NCI-H69 (cell line): ENCODE measurements around the gene BZW2.
A peak's percentile ranks its signal among the peaks of the same experiment; 100 is the strongest.

Source experiments
- DNase-seq: peaks from one replicate; lab custom pipeline; 2025; lab: John Stamatoyannopoulos, UW

BZW2 gene

GRCh38 chr7:16718111-16718656 is 72.2 kb downstream of the BZW2 start:
- peak; percentile 20 for DNase-seq

GRCh38 chr7:16719699-16720098 is 73.7 kb downstream of the BZW2 start:
- DNase-seq = peak; percentile 38

- DNase-seq = no peak
Measured at GRCh38 chr7:16721541-16721940, 75.6 kb downstream of the BZW2 start.

DNA sequence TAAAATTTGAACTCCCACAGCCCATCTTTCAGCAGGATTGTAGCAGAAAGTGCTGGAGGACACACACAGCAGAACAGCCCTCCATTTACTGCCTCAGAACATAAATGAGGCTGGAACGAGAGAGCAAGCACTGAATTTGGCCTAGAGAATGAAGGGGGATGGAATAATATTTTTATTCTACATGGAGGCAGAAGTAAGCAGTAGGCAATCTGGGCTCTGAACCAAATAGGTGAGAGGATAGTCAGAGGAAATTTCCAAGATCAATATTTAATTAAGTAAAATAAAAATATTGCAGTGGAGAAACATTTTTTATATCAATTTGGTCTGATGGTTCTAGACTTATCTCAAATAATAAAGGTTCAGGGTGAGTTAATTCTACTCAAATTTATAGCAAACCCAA is 78.4 kb downstream of the BZW2 start:
- no peak for DNase-seq

DNA sequence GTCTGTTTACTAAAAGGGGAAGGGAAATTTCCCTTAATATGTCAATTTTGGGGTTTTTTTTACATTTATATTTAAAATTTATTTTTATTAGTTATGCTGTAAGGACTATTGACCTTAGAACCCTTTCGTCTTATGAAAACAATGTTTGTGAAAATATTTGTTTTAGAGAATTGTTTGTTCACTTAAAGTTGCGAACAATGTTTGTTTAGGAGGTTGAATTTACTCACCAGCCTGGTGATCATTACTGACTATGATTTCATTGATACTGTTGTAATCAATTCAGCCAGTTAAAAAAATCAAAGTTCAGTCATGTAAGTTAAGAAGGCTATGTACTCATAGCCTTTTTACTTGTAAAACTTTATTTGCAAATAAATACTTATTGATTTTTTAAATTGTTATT is 80.2 kb downstream of the BZW2 start:
- DNase-seq = no peak

DNA sequence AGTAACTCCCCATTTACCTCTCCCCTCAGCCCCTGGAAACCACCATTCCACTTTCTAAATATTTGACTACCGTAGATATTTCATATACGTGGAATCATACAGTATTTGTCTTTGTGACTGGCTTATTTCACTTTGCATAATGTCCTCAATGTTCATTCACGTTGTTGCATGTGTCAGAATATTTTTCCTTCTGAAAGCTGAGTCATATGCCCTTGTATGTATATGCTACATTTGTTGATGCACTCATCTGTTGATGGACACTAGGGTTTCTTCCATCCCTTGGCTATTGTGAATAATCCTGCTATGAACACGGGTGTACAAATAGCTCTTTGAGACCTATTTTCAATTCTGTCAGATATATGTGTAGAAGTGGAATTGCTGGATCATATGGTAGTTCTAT is 81.8 kb downstream of the BZW2 start:
- DNase-seq = no peak

GRCh38 chr7:16728811-16729210 is 82.8 kb downstream of the BZW2 start:
- DNase-seq = no peak

- no peak for DNase-seq
Measured at GRCh38 chr7:16729541-16729940, 83.6 kb downstream of the BZW2 start.

- DNase-seq = no peak
Measured at GRCh38 chr7:16730937-16731336, 85.0 kb downstream of the BZW2 start.

- DNase-seq = no peak
Measured at GRCh38 chr7:16732828-16733227, 86.8 kb downstream of the BZW2 start.

- DNase-seq = no peak
Measured at GRCh38 chr7:16734148-16734726, 88.3 kb downstream of the BZW2 start.

- DNase-seq = no peak
Measured at GRCh38 chr7:16735020-16735419, 89.0 kb downstream of the BZW2 start.

GRCh38 chr7:16738011-16738688 is 92.2 kb downstream of the BZW2 start:
- no peak for DNase-seq

DNA sequence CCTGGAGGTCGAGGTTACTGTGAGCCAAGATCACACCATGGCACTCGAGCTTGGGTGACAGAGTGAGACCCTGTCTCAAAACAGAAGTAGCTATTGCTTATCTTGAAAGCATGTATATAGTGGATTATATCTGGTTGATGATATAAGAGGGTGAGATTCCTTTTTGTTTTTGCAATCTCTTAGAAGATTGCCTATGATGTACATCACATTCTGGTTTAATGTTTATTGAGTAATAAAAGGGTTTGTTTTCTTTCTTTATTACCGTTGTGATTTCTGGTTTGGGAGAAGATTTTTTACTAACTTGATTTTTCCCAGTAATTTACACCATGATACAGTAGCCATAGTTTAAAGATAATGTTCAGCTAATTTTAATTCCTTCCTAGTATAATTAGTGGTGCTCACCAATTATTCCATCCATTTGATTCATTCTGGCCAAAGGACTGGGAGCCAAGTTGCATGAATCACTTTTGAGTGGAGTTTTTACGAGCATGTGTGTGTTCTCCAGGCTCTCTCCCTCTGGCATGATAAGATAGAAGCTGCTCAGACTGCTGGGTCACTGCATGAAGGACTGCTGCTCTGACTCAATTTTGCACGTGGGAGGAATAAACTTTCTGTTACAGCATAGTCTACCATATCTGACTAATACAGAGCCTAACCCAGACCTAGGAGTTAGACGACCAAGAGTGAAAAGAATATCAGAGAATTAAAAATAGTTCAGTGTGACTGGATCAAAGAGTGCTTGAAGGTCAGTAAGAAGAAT is 94.1 kb downstream of the BZW2 start:
- DNase-seq = peak; percentile 63

DNA sequence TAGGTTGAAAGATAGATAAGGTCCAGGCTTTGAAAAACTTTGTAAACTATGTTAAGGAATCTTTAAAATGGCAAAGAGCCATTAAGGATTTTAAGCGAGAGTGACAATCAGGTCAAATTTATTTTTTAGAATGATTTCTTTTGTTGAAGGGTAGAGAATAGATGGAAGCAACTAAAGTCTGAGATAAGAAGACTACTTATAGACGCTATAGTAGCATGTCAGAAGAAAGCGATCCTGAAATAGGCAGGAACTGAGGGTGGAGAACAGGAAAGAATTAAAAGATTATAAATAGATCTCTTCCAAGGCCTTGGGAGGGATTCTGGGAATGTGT is 94.6 kb downstream of the BZW2 start:
- DNase-seq = no peak

- no peak for DNase-seq
Measured at GRCh38 chr7:16740996-16741395, 95.0 kb downstream of the BZW2 start.

GRCh38 chr7:16741676-16742075 is 95.7 kb downstream of the BZW2 start:
- no peak for DNase-seq

GRCh38 chr7:16742547-16742946 is 96.6 kb downstream of the BZW2 start:
- no peak for DNase-seq

GRCh38 chr7:16743236-16743635 is 97.3 kb downstream of the BZW2 start:
- DNase-seq = no peak

- peak; percentile 12 for DNase-seq
Measured at GRCh38 chr7:16744518-16745250, 98.7 kb downstream of the BZW2 start.

GRCh38 chr7:16745645-16746044 is 99.7 kb downstream of the BZW2 start:
- DNase-seq = no peak

- peak; percentile 27 for DNase-seq
Measured at GRCh38 chr7:16747102-16747501, 101.1 kb downstream of the BZW2 start.
